GM12878 (cell line): Measurements from ENCODE around the gene ERC2. TPM values are rescaled to one million over a fixed set of nuclear protein-coding genes. Genes with fewer than 3 reads are reported as not detected.

Experiments
- ATAC-seq: fragments of 200-7000 bp; cut with Tn5 transposase; 3 replicates; pipeline ENCODE4 v1.9.1; 2020; ENCODE audit warnings: mild to moderate bottlenecking, moderate library complexity
- BruUV-seq: library from RNA; stranded (reverse); fragments of 400-500 nt; replicated peaks from 2 replicates; lab custom pipeline; 2021; lab: Mats Ljungman, UMichigan
- CTCF ChIA-PET: fragments of 300-600 bp; sonication (Branson Sonifier 250); formaldehyde crosslinking; extraction: SDS; loops from one replicate; lab custom pipeline; 2021; ENCODE audit warnings: inconsistent platforms; lab: Yijun Ruan, JAX
- POLR2A ChIA-PET: fragments of 350-600 bp; formaldehyde crosslinking; extraction: SDS; loops from one replicate; lab custom pipeline; 2021; ENCODE audit warnings: inconsistent platforms; lab: Charles Lee
- RAD21 ChIA-PET: fragments of 300-600 bp; sonication (Branson Sonifier 250); formaldehyde crosslinking; loops from one replicate; lab custom pipeline; 2023; ENCODE audit warnings: antibody characterized with exemption; ENCODE audit not compliant: unreplicated experiment; lab: Charles Lee
- SMC1A ChIA-PET: fragments of 300-600 bp; sonication (Branson Sonifier 250); formaldehyde crosslinking; loops from one replicate; lab custom pipeline; 2023; ENCODE audit not compliant: unreplicated experiment, uncharacterized antibody; lab: Charles Lee
- DNase-seq: peaks from one replicate; pipeline ENCODE4 v3.0.0-alpha.2; 2011; ENCODE audit warnings: low read depth, low spot score
- FAIRE-seq: peaks from 3 replicates; lab custom pipeline; 2011; peaks lifted over from hg19 to GRCh38; lab: Jason Lieb, UNC
- H2AFZ ChIP-seq: 2 replicates; pipeline ENCODE4 v1.6.0; 2011; ENCODE audit warnings: low read depth, low read length, control low read depth; ENCODE audit not compliant: control insufficient read depth
- H3K27ac ChIP-seq: 2 replicates; pipeline ENCODE4 v1.5.1; 2011; ENCODE audit warnings: control low read depth; ENCODE audit not compliant: control insufficient read depth, insufficient read depth
- H3K27me3 ChIP-seq, 2 experiments: replicated peaks in 1 of 2; 2 replicates each; pipeline versions ENCODE4 v1.6.0 to v1.6.1; 2011; ENCODE audit warnings: low read length in 1 of 2; ENCODE audit not compliant: control insufficient read depth in 2 of 2, insufficient read depth in 2 of 2
- H3K36me3 ChIP-seq, 2 experiments: 2 replicates each; pipeline ENCODE4 v1.5.1; 2011; ENCODE audit warnings: low read length in 1 of 2; ENCODE audit not compliant: control insufficient read depth in 2 of 2, insufficient read depth in 2 of 2
- H3K4me1 ChIP-seq: 2 replicates; pipeline ENCODE4 v1.6.1; 2011; ENCODE audit warnings: mild to moderate bottlenecking, low read length, moderate library complexity, mixed read lengths; ENCODE audit not compliant: control insufficient read depth, insufficient read depth
- H3K4me2 ChIP-seq: 2 replicates; pipeline ENCODE4 v1.6.0; 2011; ENCODE audit warnings: control low read depth; ENCODE audit not compliant: control insufficient read depth, insufficient read depth
- H3K4me3 ChIP-seq: fragments of 200-600 bp; sonication (generic); 2 replicates; pipeline ENCODE4 v1.5.1; 2016
- H3K79me2 ChIP-seq: 2 replicates; pipeline ENCODE4 v1.6.0; 2011; ENCODE audit warnings: low read length; ENCODE audit not compliant: control insufficient read depth, insufficient read depth
- H3K9ac ChIP-seq: 2 replicates; pipeline ENCODE4 v1.8.0; 2011; ENCODE audit warnings: low read length, control low read depth, mixed read lengths; ENCODE audit not compliant: control insufficient read depth, insufficient read depth
- H3K9me3 ChIP-seq: replicated peaks from 3 replicates; pipeline ENCODE4 v1.5.1; 2011; ENCODE audit warnings: mild to moderate bottlenecking, low read length; ENCODE audit not compliant: control insufficient read depth, insufficient read depth
- H4K20me1 ChIP-seq: 2 replicates; pipeline ENCODE4 v1.6.0; 2011; ENCODE audit not compliant: control insufficient read depth, insufficient read depth
- BMI1 ChIP-seq: fragments of 450-650 bp; IDR thresholded peaks from 2 replicates; pipeline ENCODE4 v1.6.1; 2016; ENCODE audit warnings: mild to moderate bottlenecking, moderate library complexity, borderline replicate concordance
- BRCA1 ChIP-seq: IDR thresholded peaks from 2 replicates; pipeline ENCODE4 v1.6.1; 2011; ENCODE audit warnings: low read depth, low read length, improper control_type of control experiment
- CBX5 ChIP-seq: sonication (generic); IDR thresholded peaks from 2 replicates; pipeline ENCODE4 v1.6.1; 2016; ENCODE audit warnings: low read depth, moderate library complexity, mild to moderate bottlenecking, inconsistent platforms
- CTCF ChIP-seq, 3 experiments: IDR thresholded peaks in 2 of 3; conservative IDR thresholded peaks in 1 of 3; 2 replicates each; pipeline ENCODE4 v1.5.1; 2011; ENCODE audit warnings: low read depth in 3 of 3, low read length in 3 of 3, mild to moderate bottlenecking in 3 of 3, control low read depth in 2 of 3, moderate library complexity in 2 of 3, inconsistent platforms in 1 of 3, mixed read lengths in 1 of 3; ENCODE audit not compliant: control insufficient read depth in 2 of 3, insufficient read depth in 1 of 3; ENCODE audit errors: extremely low read depth in 1 of 3
- EGR1 ChIP-seq, 2 experiments: IDR thresholded peaks; 1 replicate in 1 of 2; 2 replicates in 1 of 2; pipeline ENCODE4 v1.6.1; 2011 to 2012; ENCODE audit warnings: low read depth in 2 of 2, low read length in 2 of 2, borderline replicate concordance in 1 of 2, mild to moderate bottlenecking in 1 of 2, moderate library complexity in 1 of 2
- GABPA ChIP-seq: IDR thresholded peaks from 2 replicates; pipeline ENCODE4 v1.6.1; 2014; ENCODE audit warnings: antibody characterized with exemption, low read depth, mild to moderate bottlenecking, inconsistent platforms
- MLLT1 ChIP-seq: fragments of 450-650 bp; IDR thresholded peaks from 2 replicates; pipeline ENCODE4 v1.6.1; 2016; ENCODE audit warnings: mild to moderate bottlenecking
- POLR2AphosphoS5 ChIP-seq: IDR thresholded peaks from 2 replicates; pipeline ENCODE4 v1.6.1; 2011; ENCODE audit warnings: mild to moderate bottlenecking, low read length, inconsistent platforms
- RBBP5 ChIP-seq: fragments of 200-600 bp; sonication (generic); conservative IDR thresholded peaks from 2 replicates; pipeline ENCODE4 v1.6.1; 2016
- SIX5 ChIP-seq: IDR thresholded peaks from 2 replicates; pipeline ENCODE4 v1.6.1; 2011; ENCODE audit warnings: mild to moderate bottlenecking, low read depth, low read length, moderate library complexity; ENCODE audit not compliant: severe bottlenecking
- USF1 ChIP-seq: IDR thresholded peaks from 2 replicates; pipeline ENCODE4 v1.6.1; 2011; ENCODE audit warnings: borderline replicate concordance, low read depth, mild to moderate bottlenecking, moderate library complexity, mixed read lengths, low read length; ENCODE audit not compliant: insufficient read depth; ENCODE audit errors: extremely low read length
- ZNF592 ChIP-seq: fragments of 450-650 bp; IDR thresholded peaks from 2 replicates; pipeline ENCODE4 v1.6.1; 2017; ENCODE audit warnings: mild to moderate bottlenecking, moderate library complexity
- WGBS: methylation state at CpG from one replicate; pipeline ENCODE4 v1.1.6; 2016; ENCODE audit warnings: low lambda C conversion rate; ENCODE audit not compliant: insufficient replicate concordance, insufficient coverage; ENCODE audit errors: missing lambda C conversion rate; 5-methylcytosine and 5-hydroxymethylcytosine counted together
- in situ Hi-C: fragments of 300-500 bp; cut with MboI; formaldehyde crosslinking; loops from 9 replicates; pipeline ENCODE4 v1.14.3; 2018; ENCODE audit warnings: mixed read lengths
- intact Hi-C: fragments of 100-400 bp; cut with micrococcal nuclease; formaldehyde crosslinking; loops from one replicate; pipeline ENCODE4 v1.14.2; 2022; ENCODE audit not compliant: unreplicated experiment
- polyA plus RNA-seq, 11 experiments: library from polyadenylated mRNA; depleted of rRNA in 4 of 11; unstranded in 6 of 11; stranded (reverse) in 5 of 11; fragments of >200 nt; fragmentation: Nextera tagmentation in 4 of 11; fragmentation: Illumina TruSeq in 1 of 11; extraction: Ambion mirVana in 4 of 11; extraction: Trizol in 1 of 11; gene quantifications; 1 replicate in 1 of 11; 2 replicates in 10 of 11; pipeline versions ENCODE4 v1.2.1 to v1.2.3, GENCODE V29; 2011 to 2016; ENCODE audit warnings: inconsistent platforms in 2 of 11, missing spikeins in 2 of 11, low read depth in 1 of 11
- total RNA-seq, 4 experiments: library from RNA; depleted of rRNA in 3 of 4; stranded (reverse); fragments of >200 nt in 3 of 4; fragmentation: Illumina TruSeq in 1 of 4; extraction: Trizol in 1 of 4; gene quantifications; 2 replicates each; pipeline versions ENCODE4 v1.2.1 to v1.2.3, GENCODE V29; 2013 to 2021

The ERC2 gene
- total and polyA plus RNA-seq, 10 of the 15 experiments (the other 5 are each of a cell fraction or from before 2014, with no cell fraction given) = 0.06 to 1.4 (median 0.12) TPM; not detected in 3

GRCh38 chr3:55649554-55649953, 818.7 kb downstream of the ERC2 start:
- Histone ChIP-seq H3K4me3 (no peak overlapping the region), H3K27me3 (no peaks in the 10 kb centered on the region; a peak in 1 of 4 replicates), H3K27ac (no peak overlapping the region), H3K79me2 (no peaks in the 10 kb centered on the region), H3K4me1 (peaks cover 17% of the 10 kb centered on the region), H3K9ac (no peak overlapping the region), H3K9me3 (no peaks in the 10 kb centered on the region), H4K20me1 (no peaks in the 10 kb centered on the region), H3K4me2 (no peak overlapping the region), H3K36me3 (no peaks in the 10 kb centered on the region), H2AFZ (no peak overlapping the region)
- ChIA-PET CTCF (no interaction called here), SMC1A (interaction anchor here (1.0 kb wide), 1 partner anchor 12 kb away, joined by 4 read pairs; no protein-coding TSS in a partner anchor), POLR2A (no interaction called here), RAD21 (no interaction called here)
- no TSS peak for BruUV-seq
- DNase-seq (no peak), ATAC-seq (no peak), FAIRE-seq (no peak)
- WGBS = 59% methylated on average over 6 of the region's 6 CpGs
- intact Hi-C loops (no loop called here), in situ Hi-C loops (no loop called here)
- no peak for TF ChIP-seq CBX5
- no peak for TF ChIP-seq CTCF (IDR thresholded peaks at IDR 0.05 in 2 of 3, conservative IDR thresholded peaks at IDR 0.05 in 1 of 3; ENCODE audit: control insufficient read depth in 2 of 3, extremely low read depth in 1 of 3, insufficient read depth in 1 of 3, low read depth in 3 of 3, low read length in 3 of 3)
- no peak for TF ChIP-seq POLR2AphosphoS5
- no peak for TF ChIP-seq USF1
- no peak for TF ChIP-seq BMI1
- no peak for TF ChIP-seq MLLT1
- TF ChIP-seq GABPA = no peak
- no peak for TF ChIP-seq SIX5
- TF ChIP-seq EGR1 (IDR thresholded peaks at IDR 0.05; ENCODE audit: borderline replicate concordance in 1 of 2, low read depth in 2 of 2, low read length in 2 of 2) = no peak
- no peak for TF ChIP-seq BRCA1
- TF ChIP-seq RBBP5 = no peak
- no peak for TF ChIP-seq ZNF592
